Neural crest cell (in vitro differentiated cells): ENCODE data around the gene ZFYVE9. TPM values are rescaled to one million over a fixed set of nuclear protein-coding genes. Genes with fewer than 3 reads are reported as not detected.
"Not testable (repeated sequence)": the region's sequence is repeated elsewhere in the genome, so short reads cannot be mapped to it uniquely, and the experiment has no call there.

Experiments used
- DNase-seq: peaks from one replicate; pipeline ENCODE4 v3.0.0; 2021; ENCODE audit warnings: low read depth, mixed read lengths, low spot score
- H3K27ac Mint-ChIP-seq: one replicate; pipeline ENCODE4 v1.8.0; 2021; ENCODE audit warnings: mild to moderate bottlenecking, mixed read lengths; ENCODE audit not compliant: unreplicated experiment
- H3K27me3 Mint-ChIP-seq: 2 replicates; pipeline ENCODE4 v1.8.0; 2021; ENCODE audit warnings: low read depth, mild to moderate bottlenecking, mixed read lengths
- H3K36me3 Mint-ChIP-seq: 2 replicates; pipeline ENCODE4 v1.8.0; 2021; ENCODE audit warnings: low read depth, mild to moderate bottlenecking, mixed read lengths
- H3K4me1 Mint-ChIP-seq: 2 replicates; pipeline ENCODE4 v1.8.0; 2021; ENCODE audit warnings: mixed read lengths
- H3K4me3 Mint-ChIP-seq: one replicate; pipeline ENCODE4 v1.8.0; 2021; ENCODE audit warnings: mild to moderate bottlenecking, mixed read lengths
- H3K9me3 Mint-ChIP-seq: 2 replicates; pipeline ENCODE4 v1.8.0; 2021; ENCODE audit warnings: mixed read lengths
- CTCF ChIP-seq: fragments of 200-600 bp; sonication (generic); conservative IDR thresholded peaks from 2 replicates; pipeline ENCODE4 v1.5.0; 2021; ENCODE audit warnings: antibody characterized with exemption, mild to moderate bottlenecking
- total RNA-seq: library from RNA; stranded (reverse); gene quantifications from 2 replicates; pipeline ENCODE4 v1.2.1, GENCODE V29; 2021

ZFYVE9 gene
- total RNA-seq, 1 donor from 2014 or later, result 29.7 TPM

- Mint-ChIP-seq H3K4me3 (peak overlapping the region; percentile 88), H3K27me3 (peaks cover 2% of the 10 kb centered on the region), H3K4me1 (peaks cover 34% of the 10 kb centered on the region), H3K36me3 (peaks cover 2% of the 10 kb centered on the region), H3K27ac (no peak overlapping the region), H3K9me3 (no peaks in the 10 kb centered on the region)
- TF ChIP-seq CTCF, result no peak
- no peak for DNase-seq
Measured at GRCh38 chr1:52367272-52367671, 225.4 kb downstream of the ZFYVE9 start.

DNA sequence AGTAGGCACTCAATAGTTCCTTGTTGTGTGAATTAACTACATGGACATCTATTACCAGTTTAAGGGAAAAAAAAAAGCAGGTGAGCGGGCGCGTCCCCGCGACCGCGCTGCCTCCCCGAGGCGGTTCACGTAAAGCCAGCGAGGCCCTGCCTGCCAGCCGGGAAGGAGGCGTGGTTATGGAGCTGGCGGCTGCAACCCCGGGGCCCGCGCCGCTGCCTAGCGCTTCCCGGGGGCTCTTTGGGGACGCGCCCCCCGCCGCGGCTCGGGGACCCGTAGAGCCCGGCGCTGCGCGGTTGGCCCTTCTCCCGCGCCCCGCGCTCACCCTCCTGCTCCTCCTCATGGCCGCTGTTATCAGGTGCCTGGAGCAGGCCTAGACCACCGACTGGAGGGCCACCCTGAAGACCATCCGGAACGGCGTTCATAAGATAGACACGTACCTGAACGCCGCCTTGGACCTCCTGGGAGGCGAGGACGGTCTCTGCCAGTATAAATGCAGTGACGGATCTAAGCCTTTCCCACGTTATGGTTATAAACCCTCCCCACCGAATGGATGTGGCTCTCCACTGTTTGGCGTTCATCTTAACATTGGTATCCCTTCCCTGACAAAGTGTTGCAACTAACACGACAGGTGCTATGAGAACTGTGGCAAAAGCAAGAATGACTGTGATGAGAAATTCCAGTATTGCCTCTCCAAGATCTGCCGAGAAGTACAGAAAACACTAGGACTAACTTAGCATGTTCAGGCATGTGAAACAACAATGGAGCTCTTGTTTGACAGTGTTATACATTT, 226.7 kb downstream of the ZFYVE9 start:
- Mint-ChIP-seq H3K36me3 (peaks cover 5% of the 10 kb centered on the region), H3K4me1 (peaks cover 34% of the 10 kb centered on the region), H3K9me3 (no peaks in the 10 kb centered on the region), H3K4me3 (peak overlapping the region; percentile 79), H3K27me3 (peaks cover 2% of the 10 kb centered on the region), H3K27ac (no peak overlapping the region)
- TF ChIP-seq CTCF, result peak; percentile 30
- DNase-seq, result no peak

GRCh38 chr1:52369851-52370250, 228.0 kb downstream of the ZFYVE9 start:
- not testable (repeated sequence) for H3K27me3 Mint-ChIP-seq, H3K9me3 Mint-ChIP-seq, H3K27ac Mint-ChIP-seq, DNase-seq
- Mint-ChIP-seq H3K4me1 (peaks cover 24% of the 10 kb centered on the region), H3K4me3 (peak overlapping the region; percentile 54), H3K36me3 (peaks cover 10% of the 10 kb centered on the region)

- Mint-ChIP-seq H3K4me1 (no peaks in the 10 kb centered on the region), H3K4me3 (no peak overlapping the region), H3K9me3 (no peaks in the 10 kb centered on the region), H3K36me3 (peaks cover 12% of the 10 kb centered on the region), H3K27ac (no peak overlapping the region), H3K27me3 (no peaks in the 10 kb centered on the region)
- no peak for DNase-seq
- TF ChIP-seq CTCF, result no peak
Measured at GRCh38 chr1:52385376-52385775, 243.5 kb downstream of the ZFYVE9 start.

DNA sequence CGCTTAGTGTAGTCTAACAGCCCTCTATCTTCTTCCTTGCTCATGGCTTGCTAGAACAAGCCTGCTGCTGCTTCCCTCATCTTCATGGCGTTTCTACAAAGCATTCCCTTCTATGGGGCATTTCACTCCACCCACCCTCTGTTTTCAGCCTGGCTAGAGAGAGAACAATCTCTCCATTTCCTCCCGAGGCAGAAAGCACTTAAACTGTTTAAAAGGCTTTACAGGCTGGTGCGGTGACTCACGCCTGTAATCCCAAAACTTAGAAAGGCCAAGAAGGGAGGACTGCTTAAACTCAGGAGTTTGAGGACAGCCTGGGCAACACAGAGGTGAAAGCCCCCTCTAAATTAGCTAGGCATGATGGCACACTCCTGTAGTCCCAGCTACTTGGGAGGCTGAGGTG, 244.6 kb downstream of the ZFYVE9 start:
- DNase-seq, result no peak
- no peaks in the 10 kb centered on the region for H3K9me3 Mint-ChIP-seq
- no peaks in the 10 kb centered on the region for H3K4me1 Mint-ChIP-seq
- H3K36me3 Mint-ChIP-seq, result peaks cover 11% of the 10 kb centered on the region
- no peak for TF ChIP-seq CTCF
- no peak overlapping the region for H3K27ac Mint-ChIP-seq
- no peak overlapping the region for H3K4me3 Mint-ChIP-seq
- no peaks in the 10 kb centered on the region for H3K27me3 Mint-ChIP-seq

- Mint-ChIP-seq H3K4me1 (no peaks in the 10 kb centered on the region), H3K27me3 (no peaks in the 10 kb centered on the region), H3K27ac (no peak overlapping the region), H3K4me3 (no peak overlapping the region), H3K9me3 (no peaks in the 10 kb centered on the region), H3K36me3 (peaks cover 17% of the 10 kb centered on the region)
- TF ChIP-seq CTCF, result no peak
- DNase-seq, result no peak
Measured at GRCh38 chr1:52393174-52393573, 251.3 kb downstream of the ZFYVE9 start.
